HG03103 (cell line): ENCODE measurements around the gene ORAI2.
"Not testable (repeated sequence)": the region's sequence is repeated elsewhere in the genome, so short reads cannot be mapped to it uniquely, and the experiment has no call there.

Experiments
- ATAC-seq: cut with Tn5 transposase; IDR thresholded peaks from one replicate; pipeline ENCODE4 v1.9.1; 2021; ENCODE audit warnings: low read depth; ENCODE audit not compliant: unreplicated experiment

The ORAI2 gene

DNA sequence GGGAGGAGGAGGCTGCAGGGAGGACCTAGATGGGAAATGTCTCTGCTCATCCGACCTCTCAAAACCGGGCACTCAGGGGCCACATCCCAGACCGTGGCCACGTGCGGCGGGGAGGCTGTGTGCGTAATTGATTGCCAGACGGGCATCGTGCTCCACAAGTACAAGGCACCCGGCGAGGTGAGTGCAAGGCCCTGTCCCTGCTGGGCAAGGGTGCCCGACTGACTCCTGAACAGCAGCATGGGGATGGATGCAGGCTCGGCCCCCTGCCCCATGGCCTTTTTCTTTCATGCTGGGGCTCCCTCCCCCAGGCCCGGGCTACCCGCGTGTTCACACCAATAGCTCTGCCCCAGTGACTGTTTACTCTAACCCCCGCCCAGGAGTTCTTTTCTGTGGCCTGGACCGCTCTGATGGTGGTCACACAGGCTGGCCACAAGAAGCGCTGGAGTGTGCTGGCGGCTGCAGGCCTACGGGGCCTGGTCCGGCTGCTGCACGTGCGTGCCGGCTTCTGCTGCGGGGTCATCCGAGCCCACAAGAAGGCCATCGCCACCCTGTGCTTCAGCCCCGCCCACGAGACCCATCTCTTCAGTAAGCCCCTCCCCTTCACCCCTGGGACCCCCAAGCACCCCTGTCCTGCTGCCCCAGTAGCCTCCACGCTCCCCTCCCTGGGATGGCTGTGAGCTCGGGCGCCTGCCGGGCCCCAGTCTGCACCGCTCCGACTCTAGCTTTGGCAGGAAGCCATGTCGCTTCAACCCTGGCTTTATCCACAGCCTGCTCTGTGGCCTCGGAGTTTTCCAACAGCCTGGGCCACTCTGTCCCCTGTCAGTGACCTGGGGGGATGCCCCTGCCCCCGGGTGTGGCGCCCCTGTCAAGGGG, 35.3 kb downstream of the ORAI2 start:
- ATAC-seq = no peak

DNA sequence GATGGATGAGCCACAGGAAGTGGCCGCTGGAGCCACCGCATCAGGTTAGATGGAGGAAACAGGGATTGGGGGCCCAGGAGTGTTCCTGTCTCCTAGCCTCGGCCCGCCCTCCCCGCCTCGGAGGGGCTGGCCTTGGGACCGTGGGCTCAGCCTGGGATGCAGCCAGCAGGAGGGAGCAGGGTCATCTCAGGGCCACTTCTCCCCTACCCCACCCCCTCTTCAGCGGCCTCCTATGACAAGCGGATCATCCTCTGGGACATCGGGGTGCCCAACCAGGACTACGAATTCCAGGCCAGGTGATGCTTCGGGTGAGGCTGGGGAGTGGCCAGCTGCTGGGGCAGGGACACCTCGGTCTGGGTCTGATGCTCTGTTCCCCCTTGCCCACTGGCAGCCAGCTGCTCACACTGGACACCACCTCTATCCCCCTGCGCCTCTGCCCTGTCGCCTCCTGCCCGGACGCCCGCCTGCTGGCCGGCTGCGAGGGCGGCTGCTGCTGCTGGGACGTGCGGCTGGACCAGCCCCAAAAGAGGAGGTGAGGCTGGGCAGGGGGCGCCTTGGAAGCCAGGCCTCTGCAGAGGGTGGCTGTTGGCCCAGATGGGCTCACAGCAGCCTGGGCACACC, 36.1 kb downstream of the ORAI2 start:
- no peak for ATAC-seq

DNA sequence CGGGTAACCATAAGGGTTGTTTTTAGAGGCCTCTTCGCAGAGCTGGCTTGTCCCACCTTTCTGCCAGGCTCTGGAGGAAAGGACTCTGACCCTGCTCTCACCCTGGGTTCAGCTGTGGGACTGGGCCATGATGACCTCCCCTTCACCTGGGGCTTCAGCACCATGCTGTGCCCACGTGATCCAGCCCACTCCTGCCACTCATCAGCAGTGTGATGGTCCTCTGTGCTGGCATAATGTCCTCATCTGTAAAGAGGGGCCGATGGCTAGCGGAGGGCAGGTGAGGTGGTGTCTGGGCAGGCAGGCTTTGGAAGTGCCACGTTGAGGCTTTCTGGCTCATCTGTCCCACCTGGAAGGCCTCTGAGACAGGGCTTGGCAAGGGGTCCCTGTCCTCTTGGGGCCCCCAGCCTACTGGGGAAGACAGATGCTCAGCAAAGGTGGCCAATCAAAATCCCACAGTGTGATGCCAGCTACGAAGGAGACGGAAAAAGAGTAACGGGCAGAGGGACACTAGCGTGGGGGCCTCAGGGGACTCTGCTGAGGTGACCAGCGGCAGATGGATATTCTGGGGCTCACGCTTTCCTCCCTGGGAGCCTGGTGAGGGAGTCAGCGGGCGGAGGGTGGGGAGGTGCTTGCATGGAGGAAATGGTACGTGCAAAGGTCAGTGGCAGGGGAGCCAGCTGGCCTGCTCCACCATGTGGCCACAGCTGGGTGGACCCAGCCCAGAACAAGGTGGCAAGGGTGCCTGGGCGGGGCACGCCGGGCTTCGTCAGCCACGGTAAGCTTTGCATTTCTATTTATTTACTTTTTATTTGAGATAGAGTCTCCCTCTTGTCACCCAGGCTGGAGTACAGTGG, 36.8 kb downstream of the ORAI2 start:
- no peak for ATAC-seq

DNA sequence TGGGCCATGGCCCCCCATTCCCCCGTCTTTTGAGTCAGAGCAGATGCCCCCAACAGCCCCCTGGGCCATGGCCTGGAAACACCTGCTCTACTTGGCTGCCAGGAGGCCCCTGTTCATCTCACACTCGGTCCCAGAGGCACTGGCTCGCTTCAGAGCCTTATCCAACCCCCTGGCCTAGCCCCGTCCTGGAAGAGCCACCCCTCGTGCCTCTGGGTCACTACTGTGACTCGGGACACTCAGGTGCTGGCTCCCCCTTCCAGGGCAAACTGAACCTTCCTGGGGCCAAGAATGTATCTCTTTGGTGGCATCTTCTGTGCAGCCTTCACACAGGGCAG, 38.4 kb downstream of the ORAI2 start:
- ATAC-seq = no peak

DNA sequence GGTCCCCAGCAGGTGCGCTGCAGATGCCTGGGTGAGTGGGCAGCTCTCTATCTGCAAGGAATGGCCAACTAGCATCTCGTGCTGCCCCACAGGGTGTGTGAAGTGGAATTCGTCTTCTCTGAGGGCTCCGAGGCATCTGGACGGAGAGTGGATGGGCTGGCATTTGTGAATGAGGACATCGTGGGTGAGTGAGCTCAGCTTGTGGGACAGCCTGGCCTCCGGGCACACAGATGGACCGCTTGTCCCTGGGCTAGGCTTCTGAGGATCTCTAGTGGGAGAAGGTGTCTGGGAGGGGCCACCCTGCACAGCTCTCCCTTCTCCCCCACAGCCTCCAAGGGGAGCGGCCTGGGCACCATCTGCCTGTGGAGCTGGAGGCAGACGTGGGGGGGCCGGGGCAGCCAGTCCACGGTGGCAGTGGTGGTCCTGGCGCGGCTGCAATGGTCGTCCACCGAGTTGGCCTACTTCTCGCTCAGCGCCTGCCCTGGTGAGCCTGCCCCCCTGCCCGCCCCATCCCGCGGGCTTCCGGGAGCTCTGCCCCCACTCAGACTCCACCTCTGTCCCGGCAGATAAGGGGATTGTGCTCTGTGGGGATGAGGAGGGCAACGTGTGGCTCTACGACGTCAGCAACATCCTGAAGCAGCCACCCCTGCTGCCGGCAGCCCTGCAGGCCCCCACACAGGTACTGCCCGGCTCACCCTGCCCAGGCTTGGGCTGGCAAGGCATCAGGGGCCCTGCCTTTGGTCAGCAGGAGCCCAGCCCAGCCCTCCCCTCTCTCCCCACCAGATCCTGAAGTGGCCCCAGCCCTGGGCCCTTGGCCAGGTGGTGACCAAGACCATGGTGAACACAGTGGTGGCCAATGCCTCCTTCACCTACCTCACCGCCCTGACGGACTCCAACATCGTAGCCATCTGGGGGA, 39.0 kb downstream of the ORAI2 start:
- no peak for ATAC-seq

DNA sequence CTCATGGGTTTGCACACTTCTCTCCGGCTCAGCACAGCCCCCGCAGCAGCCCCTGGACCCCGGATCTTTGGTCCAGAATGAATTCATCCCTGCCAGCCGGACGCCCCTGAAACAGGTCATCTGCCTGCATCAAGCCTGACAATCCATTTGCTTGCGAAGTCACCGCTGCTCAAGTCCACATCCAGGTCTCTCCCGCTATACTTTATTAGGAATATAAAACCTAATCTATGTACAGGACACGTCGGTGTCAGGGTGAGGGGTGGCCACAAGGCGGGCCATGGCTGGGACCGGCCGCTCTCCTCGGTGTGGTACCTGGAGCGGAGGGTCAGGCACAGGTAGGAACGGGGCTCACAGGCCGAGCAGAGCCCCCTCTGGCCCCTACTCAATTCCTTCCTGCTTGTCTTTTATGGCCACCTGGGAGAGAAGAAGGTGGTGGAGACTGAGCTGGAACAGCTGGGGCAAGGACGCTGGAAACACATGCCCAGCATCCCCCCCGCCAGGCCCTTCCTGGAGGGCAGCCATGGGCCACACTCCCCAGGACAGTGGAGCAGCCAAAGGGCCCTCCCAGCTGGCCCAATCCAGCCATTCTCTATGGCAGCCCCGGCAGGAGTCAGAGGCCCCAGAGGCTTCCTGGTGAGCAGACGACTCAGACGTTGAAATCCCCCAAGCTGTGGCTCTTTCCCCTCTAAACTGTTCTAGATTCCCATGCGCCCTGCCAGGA, 40.1 kb downstream of the ORAI2 start:
- ATAC-seq = no peak

DNA sequence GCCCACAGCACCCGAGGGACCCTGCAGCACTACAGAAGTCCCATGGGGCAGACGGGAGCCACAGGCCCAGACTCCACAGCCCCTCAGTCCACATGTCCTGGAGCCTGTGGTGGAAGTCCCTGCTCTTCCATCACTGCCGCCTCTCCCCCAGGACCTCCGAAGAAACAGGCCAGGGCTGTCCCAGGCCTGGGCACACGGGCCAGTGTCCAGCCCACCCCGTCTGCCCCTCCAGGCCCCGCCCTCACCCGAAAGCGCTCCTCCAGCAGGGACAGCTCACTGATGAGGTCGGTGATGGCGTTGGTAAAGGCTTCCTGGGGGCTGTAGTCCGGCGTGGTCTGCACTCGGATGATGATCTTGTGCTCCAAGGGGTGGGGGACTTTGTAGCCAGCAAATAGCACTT, 40.7 kb downstream of the ORAI2 start:
- not testable (repeated sequence) for ATAC-seq

DNA sequence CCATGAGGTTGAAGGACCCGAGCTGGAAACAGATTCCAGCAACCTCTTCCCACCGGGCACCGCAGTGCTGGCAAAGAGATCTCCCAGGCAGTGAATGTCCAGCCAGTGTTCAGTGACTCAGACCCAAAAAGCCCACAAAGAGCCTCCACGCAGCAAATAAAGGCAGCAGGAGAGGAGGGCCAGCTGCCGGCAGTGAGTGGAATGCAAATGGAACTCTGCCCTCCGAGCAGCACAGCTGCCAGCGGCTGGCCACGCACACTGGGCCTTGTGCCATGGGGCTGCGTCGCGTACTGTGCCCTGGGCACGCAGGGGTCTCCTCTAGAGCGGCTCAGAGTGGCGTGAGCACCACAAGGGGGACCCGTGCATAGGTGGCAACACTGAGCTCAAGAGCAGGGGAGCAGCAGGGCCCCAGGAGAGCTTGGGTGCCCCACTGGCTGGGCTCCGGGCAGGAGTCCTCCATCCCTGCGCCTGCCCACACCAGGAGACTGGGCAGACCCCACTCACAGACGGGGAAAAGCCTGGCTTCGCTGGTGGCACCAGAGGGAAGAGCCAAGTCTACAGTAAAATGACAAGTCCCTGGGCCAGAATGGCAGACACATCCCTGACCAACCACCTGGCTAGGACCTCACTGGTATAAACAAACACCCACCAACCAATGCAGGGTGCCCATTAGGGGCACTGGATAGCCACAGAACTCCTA, 41.5 kb downstream of the ORAI2 start:
- not testable (repeated sequence) for ATAC-seq

DNA sequence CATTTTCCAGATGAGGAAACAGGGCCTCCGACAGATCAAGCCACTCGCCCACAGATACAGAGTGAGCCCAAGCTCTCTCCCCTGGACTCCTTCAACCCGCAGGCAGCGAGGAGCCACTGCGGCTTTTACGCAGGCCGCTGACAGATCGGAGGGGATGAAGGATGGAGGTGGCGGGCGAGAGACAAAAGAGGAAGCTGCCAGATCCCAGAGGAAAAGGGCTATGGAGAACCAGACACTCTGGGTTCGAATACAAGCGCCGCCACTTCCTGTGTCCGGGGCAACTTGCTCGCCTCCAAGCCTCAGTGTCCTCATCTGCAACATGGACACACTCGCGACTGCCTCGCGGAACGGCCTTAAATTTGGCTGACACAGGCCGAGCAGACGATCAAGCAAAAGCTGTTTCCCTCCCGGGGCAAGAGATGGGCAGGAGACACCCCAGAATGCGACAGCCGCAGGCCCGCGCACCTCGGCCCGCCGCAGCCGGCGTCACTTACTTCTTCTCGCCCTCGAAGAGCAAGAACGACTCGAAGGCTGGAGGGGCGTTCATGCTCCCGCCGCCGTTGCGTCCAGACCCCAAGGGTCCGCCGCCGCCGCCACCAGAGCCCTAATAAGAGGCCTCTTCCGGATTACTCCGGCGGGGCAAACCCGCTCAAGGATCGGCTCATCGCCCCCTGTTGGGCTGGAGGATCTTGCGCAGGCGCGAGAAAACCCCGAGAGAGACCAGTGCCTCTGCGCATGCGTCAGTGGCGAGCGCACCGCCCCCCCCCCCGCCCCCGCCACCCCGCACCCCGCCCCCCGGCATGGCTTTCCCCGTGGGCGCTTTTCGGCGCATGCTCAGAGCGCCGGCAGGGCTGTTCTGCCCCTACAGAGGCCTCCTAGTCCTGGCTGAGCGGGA, 45.2 kb downstream of the ORAI2 start, which contains the start of gene POLR2J:
Gene POLR2J, minus strand, starts transcription at position 609 of the 895 bp plus-strand sequence. Its CDS starts 62 bp downstream, at position 547.
- peak; percentile 79 for ATAC-seq

DNA sequence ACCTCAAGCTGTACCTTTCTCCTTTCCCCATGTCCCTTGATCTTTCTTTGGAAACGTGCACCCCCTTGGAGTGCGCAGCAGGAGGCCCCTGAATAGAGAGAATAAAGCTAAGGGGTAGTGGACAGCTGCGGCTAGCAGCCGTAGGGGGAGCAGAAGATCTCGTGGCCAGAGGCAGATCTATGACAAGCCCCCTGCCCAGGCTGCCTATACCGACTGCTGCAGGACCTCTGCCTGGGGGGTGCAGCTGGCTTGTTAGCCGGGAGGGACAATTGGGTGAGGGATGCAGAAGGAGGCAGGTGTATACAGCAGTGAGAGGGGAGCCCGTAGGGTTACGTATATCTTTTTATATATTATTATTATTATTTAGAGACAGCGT, 45.8 kb downstream of the ORAI2 start:
- peak; percentile 15 for ATAC-seq

DNA sequence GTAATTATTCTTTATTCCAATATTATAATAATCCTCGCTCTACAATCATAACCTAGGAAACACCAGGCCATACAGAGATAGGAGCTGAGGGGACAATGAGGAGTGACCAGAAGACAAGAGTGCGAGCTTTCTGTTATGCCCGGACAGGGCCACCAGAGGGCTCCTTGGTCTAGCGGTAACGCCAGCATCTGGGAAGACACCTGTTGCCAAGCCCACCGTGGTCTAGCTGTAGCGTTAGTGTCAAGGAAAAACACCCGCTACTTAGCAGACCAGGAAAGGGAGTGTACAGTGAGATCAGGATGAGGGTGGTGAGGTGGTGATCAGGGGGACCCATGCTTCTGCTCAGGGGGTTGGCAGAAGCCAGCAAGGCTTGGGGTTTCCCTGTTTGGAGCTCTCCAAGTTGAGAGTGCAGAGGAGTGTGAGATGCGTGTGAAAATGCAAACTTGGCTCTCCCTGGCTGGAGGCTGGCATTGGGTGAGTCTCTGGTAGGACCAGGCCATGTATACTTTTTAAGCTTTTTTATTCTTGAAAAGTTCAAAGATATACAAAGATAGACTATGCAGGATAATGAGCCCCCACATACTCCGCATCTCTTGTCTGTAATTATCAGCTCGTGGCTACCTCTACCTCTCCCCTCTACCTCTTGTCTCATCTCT, 46.7 kb downstream of the ORAI2 start:
- not testable (repeated sequence) for ATAC-seq

DNA sequence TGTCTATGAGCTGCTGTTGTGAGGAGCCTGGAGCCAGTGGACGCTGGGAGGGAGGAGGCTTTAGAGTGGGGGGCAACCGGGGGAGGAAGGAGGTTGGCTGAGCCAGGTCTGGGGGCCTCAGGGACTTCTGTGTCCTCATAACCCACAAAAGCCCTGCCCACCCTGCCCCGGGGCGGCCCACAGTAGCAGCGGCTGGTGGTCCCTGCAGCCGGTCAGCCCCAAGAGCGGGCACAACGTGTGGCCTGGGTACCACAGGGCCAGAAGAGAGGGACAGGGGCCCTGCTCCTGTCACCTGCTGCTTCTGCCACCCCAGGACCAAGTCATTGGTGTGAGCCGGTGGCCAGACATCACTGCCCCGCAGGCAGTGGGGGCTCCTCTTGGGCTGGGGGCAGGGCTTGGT, 48.6 kb downstream of the ORAI2 start:
- not testable (repeated sequence) for ATAC-seq

DNA sequence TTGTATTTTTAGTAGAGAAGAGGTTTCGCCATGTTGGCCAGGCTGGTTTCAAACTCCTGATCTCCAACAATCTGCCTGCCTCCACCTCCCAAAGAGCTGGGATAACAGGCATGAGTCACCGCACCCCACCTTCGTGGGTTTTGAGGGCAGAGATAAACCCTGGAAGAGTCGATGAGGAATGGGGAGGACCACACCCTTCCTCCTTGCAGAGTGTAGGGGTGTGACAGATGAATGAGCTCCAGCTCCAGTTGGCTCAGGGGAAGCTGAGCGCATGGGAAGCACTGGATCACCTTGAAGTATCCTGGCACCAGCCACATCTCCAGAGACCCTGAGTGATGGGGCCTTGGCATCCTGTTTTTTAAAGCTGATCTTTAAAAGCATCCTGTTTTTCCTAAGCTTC, 50.9 kb downstream of the ORAI2 start:
- not testable (repeated sequence) for ATAC-seq

DNA sequence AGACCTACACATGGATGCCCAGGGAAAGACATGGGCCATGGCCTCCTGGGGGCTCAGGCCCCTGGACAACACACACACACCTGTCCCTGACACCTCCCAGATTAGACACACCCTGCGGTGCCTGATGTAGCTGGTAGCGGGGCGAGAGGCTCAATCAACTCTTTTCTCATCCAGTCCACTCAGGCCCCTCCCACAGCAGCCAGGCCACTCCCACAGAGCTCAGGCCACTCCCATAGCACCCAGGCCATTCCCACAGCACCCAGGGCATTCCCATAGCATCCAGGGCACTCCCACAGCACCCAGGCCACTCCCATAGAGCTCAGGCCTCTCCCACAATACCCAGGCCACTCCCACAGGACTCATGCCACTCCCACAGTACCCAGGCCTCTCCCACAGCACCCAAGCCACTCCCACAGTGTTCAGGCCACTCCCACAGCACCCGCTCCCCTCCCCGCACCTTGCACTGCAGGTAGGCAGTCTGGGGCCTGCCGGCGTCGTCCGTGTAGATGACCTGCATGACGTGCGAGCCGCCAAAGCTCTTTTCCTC, 57.2 kb downstream of the ORAI2 start:
- peak; percentile 43 for ATAC-seq

DNA sequence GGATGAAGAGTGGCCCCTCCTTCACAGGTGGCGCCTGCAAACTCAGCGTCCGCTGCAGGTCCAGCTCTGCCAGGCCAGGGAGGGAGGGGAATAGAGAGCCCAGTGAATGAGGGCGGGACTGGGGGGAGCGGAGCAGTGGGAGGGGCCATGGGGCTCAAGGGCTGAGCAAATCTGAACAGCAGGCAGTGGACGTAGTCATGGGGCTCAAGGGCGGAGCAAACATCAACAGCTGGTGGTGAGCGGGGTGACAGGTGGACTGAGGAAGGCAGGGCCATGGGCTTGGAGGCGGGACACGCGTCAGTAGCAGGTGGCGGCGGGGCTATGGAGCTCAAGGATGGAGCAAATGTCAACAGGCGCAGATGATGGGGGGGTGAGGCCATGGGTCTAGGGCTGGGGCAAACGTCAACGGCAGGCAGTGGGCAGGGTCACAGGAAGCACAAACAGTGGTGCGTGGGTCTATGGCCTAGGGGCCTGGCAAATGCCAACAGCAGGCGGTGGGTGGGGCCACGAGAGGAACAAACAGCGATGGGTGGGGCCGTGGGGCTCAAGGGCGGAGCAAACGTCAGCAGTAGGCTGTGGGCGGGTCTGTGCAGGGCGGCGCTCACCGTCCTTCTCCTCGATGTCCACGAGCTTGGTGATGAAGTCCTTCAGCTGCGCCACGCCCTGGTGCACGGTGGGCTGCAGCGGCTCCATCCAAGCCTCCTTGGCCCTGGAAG, 60.0 kb downstream of the ORAI2 start:
- peak; percentile 30 for ATAC-seq

DNA sequence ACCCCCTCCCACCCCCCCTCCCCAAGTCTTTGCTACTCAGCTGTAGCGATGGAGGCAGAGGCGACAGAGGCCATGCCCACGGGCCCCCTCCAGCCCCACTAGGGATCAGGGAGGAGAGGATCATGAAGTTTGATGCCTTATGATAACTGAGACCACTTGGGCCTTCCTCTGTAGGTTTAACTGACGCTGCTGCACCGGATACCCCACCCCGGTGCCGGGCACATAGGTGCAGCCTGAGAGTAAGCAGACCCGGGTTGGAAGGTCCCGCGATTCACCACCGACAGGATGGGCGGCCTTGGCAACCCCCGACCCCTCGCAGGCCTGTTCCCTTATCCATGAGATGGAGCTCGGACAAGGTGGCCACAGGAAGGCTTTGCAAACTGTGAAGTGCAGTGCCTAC, 60.7 kb downstream of the ORAI2 start:
- not testable (repeated sequence) for ATAC-seq
